GM20431 (cell line): ENCODE measurements around the gene ARL4A.

ENCODE experiments used
- in situ Hi-C: fragments of 300-500 bp; cut with MseI, MboI; formaldehyde crosslinking; loops from one replicate; pipeline ENCODE4 v1.15.0; 2020; ENCODE audit warnings: low sequenced_read_pairs; ENCODE audit not compliant: unreplicated experiment

ARL4A gene

GRCh38 chr7:12719981-12720865, 32.8 kb downstream of the ARL4A start:
- in situ Hi-C loops = no loop called here

GRCh38 chr7:12721286-12721830, 33.9 kb downstream of the ARL4A start:
- in situ Hi-C loops = no loop called here

GRCh38 chr7:12722136-12722535, 34.7 kb downstream of the ARL4A start:
- in situ Hi-C loops = no loop called here

GRCh38 chr7:12722636-12723605, 35.5 kb downstream of the ARL4A start:
- in situ Hi-C loops = no loop called here

GRCh38 chr7:12725575-12726316, 38.3 kb downstream of the ARL4A start:
- in situ Hi-C loops = no loop called here

GRCh38 chr7:12726908-12727307, 39.5 kb downstream of the ARL4A start:
- in situ Hi-C loops = no loop called here

- in situ Hi-C loops = no loop called here
Observed at GRCh38 chr7:12727455-12728191, 40.2 kb downstream of the ARL4A start.

GRCh38 chr7:12728192-12728538, 40.7 kb downstream of the ARL4A start:
- in situ Hi-C loops = no loop called here

GRCh38 chr7:12729112-12729511, 41.7 kb downstream of the ARL4A start:
- in situ Hi-C loops = no loop called here

- in situ Hi-C loops = no loop called here
Observed at GRCh38 chr7:12730523-12730922, 43.1 kb downstream of the ARL4A start.

GRCh38 chr7:12731214-12731656, 43.8 kb downstream of the ARL4A start:
- in situ Hi-C loops = no loop called here

- in situ Hi-C loops = no loop called here
Observed at GRCh38 chr7:12731775-12732174, 44.3 kb downstream of the ARL4A start.

- in situ Hi-C loops = no loop called here
Observed at GRCh38 chr7:12732428-12732827, 45.0 kb downstream of the ARL4A start.

GRCh38 chr7:12735923-12736322, 48.5 kb downstream of the ARL4A start:
- in situ Hi-C loops = no loop called here

- in situ Hi-C loops = no loop called here
Observed at GRCh38 chr7:12737373-12737772, 49.9 kb downstream of the ARL4A start.

GRCh38 chr7:12737836-12738235, 50.4 kb downstream of the ARL4A start:
- in situ Hi-C loops = no loop called here

- in situ Hi-C loops = no loop called here
Observed at GRCh38 chr7:12738665-12739064, 51.2 kb downstream of the ARL4A start.
